ENCODE measurements around the gene SPDYE17. TPM values are rescaled to one million over a fixed set of nuclear protein-coding genes. Genes with fewer than 3 reads are reported as not detected.
"Not testable (repeated sequence)": the region's sequence is repeated elsewhere in the genome, so short reads cannot be mapped to it uniquely, and the experiment has no call there.

Gene SPDYE17
- total and polyA plus RNA-seq, 4 experiments from 2014 or later = not detected

GRCh38 chr7:76997381-76998284 is 34.5 kb downstream of the SPDYE17 start:
- peak overlapping the region in 4 of 7 donors; percentile 15 to 77 (median 66) for H3K27ac Mint-ChIP-seq

GRCh38 chr7:76996932-76997331 is 35.2 kb downstream of the SPDYE17 start:
- peaks cover 18% of the 10 kb centered on the region for H3K4me1 ChIP-seq (ENCODE audit: insufficient read depth, low read length)
- H3K27me3 ChIP-seq (ENCODE audit: insufficient read depth, low read length); H3K27ac Mint-ChIP-seq; intact Hi-C loops (cut with micrococcal nuclease); H3K9me3 Mint-ChIP-seq; H3K27me3 Mint-ChIP-seq; H3K27ac ChIP-seq (ENCODE audit: low read depth, low read length); H3K9me3 ChIP-seq (ENCODE audit: control insufficient read depth in 1 of 2, low read length in 2 of 2); H3K4me3 ChIP-seq (ENCODE audit: low read length in 2 of 2); H3K4me3 Mint-ChIP-seq; DNase-seq; POLR2A ChIA-PET (ENCODE audit: partially characterized antibody); H3K36me3 Mint-ChIP-seq; CTCF ChIA-PET (ENCODE audit: partially characterized antibody); H3K36me3 ChIP-seq (ENCODE audit: insufficient read depth, low read length); H3K4me1 Mint-ChIP-seq: not testable (repeated sequence)

More at GRCh38 chr7:76997381-76998284, 34.5 kb downstream of the SPDYE17 start:
- H3K4me3 Mint-ChIP-seq = no peak overlapping the region
- CTCF ChIA-PET (ENCODE audit: partially characterized antibody) = no interaction called here
- no peak for DNase-seq
- intact Hi-C loops (cut with micrococcal nuclease) = no loop called here
- Histone ChIP-seq H3K36me3 (ENCODE audit: insufficient read depth, low read length) (no peaks in the 10 kb centered on the region), H3K9me3 (ENCODE audit: control insufficient read depth in 1 of 2, low read length in 2 of 2) (no peaks in the 10 kb centered on the region), H3K27ac (ENCODE audit: low read depth, low read length) (no peak overlapping the region), H3K4me1 (ENCODE audit: insufficient read depth, low read length) (peaks cover 18% of the 10 kb centered on the region), H3K4me3 (ENCODE audit: low read length in 2 of 2) (no peak overlapping the region), H3K27me3 (ENCODE audit: insufficient read depth, low read length) (no peaks in the 10 kb centered on the region)
- H3K9me3 Mint-ChIP-seq = no peaks in the 10 kb centered on the region
- POLR2A ChIA-PET (ENCODE audit: partially characterized antibody) = no interaction called here
- peaks cover 0 to 5% of the 10 kb centered on the region in 2 donors for H3K36me3 Mint-ChIP-seq
- H3K4me1 Mint-ChIP-seq = peaks cover 0 to 4% (median 0%) of the 10 kb centered on the region in 4 donors
- no peaks in the 10 kb centered on the region for H3K27me3 Mint-ChIP-seq

GRCh38 chr7:76994286-76994685 is 37.9 kb downstream of the SPDYE17 start:
- H3K9me3 ChIP-seq (ENCODE audit: control insufficient read depth in 1 of 2, low read length in 2 of 2); H3K36me3 Mint-ChIP-seq; intact Hi-C loops (cut with micrococcal nuclease); POLR2A ChIA-PET (ENCODE audit: partially characterized antibody); CTCF ChIA-PET (ENCODE audit: partially characterized antibody); H3K27me3 ChIP-seq (ENCODE audit: insufficient read depth, low read length); H3K36me3 ChIP-seq (ENCODE audit: insufficient read depth, low read length); H3K4me1 Mint-ChIP-seq; H3K4me3 ChIP-seq (ENCODE audit: low read length in 2 of 2); H3K27me3 Mint-ChIP-seq; H3K4me3 Mint-ChIP-seq; H3K9me3 Mint-ChIP-seq; H3K27ac ChIP-seq (ENCODE audit: low read depth, low read length); DNase-seq: not testable (repeated sequence)
- peaks cover 18% of the 10 kb centered on the region for H3K4me1 ChIP-seq (ENCODE audit: insufficient read depth, low read length)
- peak overlapping the region in 1 of 7 donors; percentile 70 for H3K27ac Mint-ChIP-seq

- H3K27me3 ChIP-seq (ENCODE audit: insufficient read depth, low read length); H3K4me1 Mint-ChIP-seq; H3K27me3 Mint-ChIP-seq; H3K9me3 ChIP-seq (ENCODE audit: control insufficient read depth in 1 of 2, low read length in 2 of 2); H3K4me3 ChIP-seq (ENCODE audit: low read length in 2 of 2); H3K36me3 ChIP-seq (ENCODE audit: insufficient read depth, low read length); POLR2A ChIA-PET (ENCODE audit: partially characterized antibody); H3K4me3 Mint-ChIP-seq; H3K27ac ChIP-seq (ENCODE audit: low read depth, low read length); DNase-seq; H3K9me3 Mint-ChIP-seq; CTCF ChIA-PET (ENCODE audit: partially characterized antibody); H3K36me3 Mint-ChIP-seq; intact Hi-C loops (cut with micrococcal nuclease): not testable (repeated sequence)
- H3K4me1 ChIP-seq (ENCODE audit: insufficient read depth, low read length) = peaks cover 18% of the 10 kb centered on the region
- peak overlapping the region in 1 of 7 donors; percentile 70 for H3K27ac Mint-ChIP-seq
Observed at GRCh38 chr7:76993831-76994230, 38.3 kb downstream of the SPDYE17 start.

- H3K36me3 Mint-ChIP-seq; DNase-seq; H3K4me1 Mint-ChIP-seq; intact Hi-C loops (cut with micrococcal nuclease); H3K36me3 ChIP-seq (ENCODE audit: insufficient read depth, low read length); H3K27me3 Mint-ChIP-seq; H3K27me3 ChIP-seq (ENCODE audit: insufficient read depth, low read length); CTCF ChIA-PET (ENCODE audit: partially characterized antibody); H3K9me3 Mint-ChIP-seq; H3K27ac ChIP-seq (ENCODE audit: low read depth, low read length); H3K27ac Mint-ChIP-seq; POLR2A ChIA-PET (ENCODE audit: partially characterized antibody); H3K9me3 ChIP-seq (ENCODE audit: control insufficient read depth in 1 of 2, low read length in 2 of 2); H3K4me1 ChIP-seq (ENCODE audit: insufficient read depth, low read length); H3K4me3 ChIP-seq (ENCODE audit: low read length in 2 of 2); H3K4me3 Mint-ChIP-seq: not testable (repeated sequence)
Observed at GRCh38 chr7:76992871-76993270, 39.3 kb downstream of the SPDYE17 start.

- H3K27ac ChIP-seq (ENCODE audit: low read depth, low read length); H3K4me1 ChIP-seq (ENCODE audit: insufficient read depth, low read length); POLR2A ChIA-PET (ENCODE audit: partially characterized antibody); H3K27me3 Mint-ChIP-seq; H3K27me3 ChIP-seq (ENCODE audit: insufficient read depth, low read length); H3K9me3 Mint-ChIP-seq; H3K36me3 ChIP-seq (ENCODE audit: insufficient read depth, low read length); H3K4me3 ChIP-seq (ENCODE audit: low read length in 2 of 2); CTCF ChIA-PET (ENCODE audit: partially characterized antibody); DNase-seq; H3K9me3 ChIP-seq (ENCODE audit: control insufficient read depth in 1 of 2, low read length in 2 of 2); H3K4me1 Mint-ChIP-seq; H3K27ac Mint-ChIP-seq; H3K4me3 Mint-ChIP-seq; H3K36me3 Mint-ChIP-seq; intact Hi-C loops (cut with micrococcal nuclease): not testable (repeated sequence)
Observed at GRCh38 chr7:76992204-76992603, 40.0 kb downstream of the SPDYE17 start.

- H3K9me3 ChIP-seq (ENCODE audit: control insufficient read depth in 1 of 2, low read length in 2 of 2); H3K4me1 ChIP-seq (ENCODE audit: insufficient read depth, low read length); intact Hi-C loops (cut with micrococcal nuclease); H3K9me3 Mint-ChIP-seq; DNase-seq; H3K27me3 ChIP-seq (ENCODE audit: insufficient read depth, low read length); H3K27ac ChIP-seq (ENCODE audit: low read depth, low read length); CTCF ChIA-PET (ENCODE audit: partially characterized antibody); H3K36me3 ChIP-seq (ENCODE audit: insufficient read depth, low read length); H3K4me1 Mint-ChIP-seq; H3K27ac Mint-ChIP-seq; H3K27me3 Mint-ChIP-seq; H3K4me3 ChIP-seq (ENCODE audit: low read length in 2 of 2); H3K4me3 Mint-ChIP-seq; H3K36me3 Mint-ChIP-seq; POLR2A ChIA-PET (ENCODE audit: partially characterized antibody): not testable (repeated sequence)
Observed at GRCh38 chr7:76990202-76990601, 42.0 kb downstream of the SPDYE17 start.
